GM12891 (cell line): ENCODE results near the gene DPH1.

ENCODE experiments used
- PAX5 ChIP-seq: IDR thresholded peaks from 2 replicates; pipeline ENCODE4 v1.6.1; 2011; ENCODE audit warnings: low read length, moderate library complexity, mild to moderate bottlenecking; ENCODE audit not compliant: insufficient read depth, severe bottlenecking
- POLR2A ChIP-seq: IDR thresholded peaks from 2 replicates; pipeline ENCODE4 v1.6.1; 2011; ENCODE audit warnings: low read depth, low read length, control low read depth
- POLR2AphosphoS5 ChIP-seq: IDR thresholded peaks from 2 replicates; pipeline ENCODE4 v1.6.1; 2011; ENCODE audit warnings: low read depth, low read length, control low read depth
- POU2F2 ChIP-seq: IDR thresholded peaks from 2 replicates; pipeline ENCODE4 v1.6.1; 2011; ENCODE audit warnings: low read depth, mild to moderate bottlenecking, control low read depth, low read length, moderate library complexity
- TAF1 ChIP-seq: IDR thresholded peaks from 2 replicates; pipeline ENCODE4 v1.6.1; 2011; ENCODE audit warnings: low read depth, low read length, control low read depth

DNA sequence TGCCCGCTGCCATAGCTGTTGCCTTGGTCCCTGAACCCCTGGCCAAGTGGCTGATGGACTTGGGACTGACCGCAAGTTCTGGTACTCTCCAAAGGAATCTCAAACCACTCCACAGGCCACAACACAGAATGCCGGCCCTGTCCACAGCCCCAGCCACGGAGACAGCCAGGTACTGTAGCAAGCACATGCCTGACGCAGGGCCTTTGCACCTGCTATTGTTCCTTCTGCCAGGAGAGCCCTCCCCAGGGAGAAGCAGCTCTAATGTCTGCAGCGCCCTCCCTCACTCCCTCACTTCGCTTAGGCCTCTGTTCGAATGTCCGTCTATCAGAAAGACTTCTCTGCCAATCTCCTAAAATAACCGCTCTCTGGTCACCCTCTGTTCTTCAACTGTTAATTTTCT, 20.2 kb upstream of the DPH1 start:
- TF ChIP-seq POLR2A, result no peak
- TF ChIP-seq POLR2AphosphoS5, result no peak
- TF ChIP-seq PAX5, result no peak
- TF ChIP-seq TAF1, result no peak
- no peak for TF ChIP-seq POU2F2
